Activated naive CD4-positive, alpha-beta T cell treated with anti-CD3 and anti-CD28 coated beads, Interleukin-2, amount 50 U/mL, for 24 hours (primary cell): Measurements from ENCODE around the gene NOS1AP.

Source experiments
- H3K27ac Mint-ChIP-seq: one replicate; pipeline ENCODE4 v1.8.0; 2021; ENCODE audit warnings: mild to moderate bottlenecking, mixed read lengths
- H3K27me3 Mint-ChIP-seq: one replicate; pipeline ENCODE4 v1.8.0; 2021; ENCODE audit warnings: mixed read lengths
- H3K36me3 Mint-ChIP-seq: one replicate; pipeline ENCODE4 v1.8.0; 2021; ENCODE audit warnings: mixed read lengths
- H3K4me1 Mint-ChIP-seq: one replicate; pipeline ENCODE4 v1.8.0; 2021; ENCODE audit warnings: mixed read lengths
- H3K4me3 Mint-ChIP-seq: one replicate; pipeline ENCODE4 v1.8.0; 2021; ENCODE audit warnings: mild to moderate bottlenecking, mixed read lengths
- H3K9me3 Mint-ChIP-seq: one replicate; pipeline ENCODE4 v1.8.0; 2021; ENCODE audit warnings: mixed read lengths

NOS1AP gene

DNA sequence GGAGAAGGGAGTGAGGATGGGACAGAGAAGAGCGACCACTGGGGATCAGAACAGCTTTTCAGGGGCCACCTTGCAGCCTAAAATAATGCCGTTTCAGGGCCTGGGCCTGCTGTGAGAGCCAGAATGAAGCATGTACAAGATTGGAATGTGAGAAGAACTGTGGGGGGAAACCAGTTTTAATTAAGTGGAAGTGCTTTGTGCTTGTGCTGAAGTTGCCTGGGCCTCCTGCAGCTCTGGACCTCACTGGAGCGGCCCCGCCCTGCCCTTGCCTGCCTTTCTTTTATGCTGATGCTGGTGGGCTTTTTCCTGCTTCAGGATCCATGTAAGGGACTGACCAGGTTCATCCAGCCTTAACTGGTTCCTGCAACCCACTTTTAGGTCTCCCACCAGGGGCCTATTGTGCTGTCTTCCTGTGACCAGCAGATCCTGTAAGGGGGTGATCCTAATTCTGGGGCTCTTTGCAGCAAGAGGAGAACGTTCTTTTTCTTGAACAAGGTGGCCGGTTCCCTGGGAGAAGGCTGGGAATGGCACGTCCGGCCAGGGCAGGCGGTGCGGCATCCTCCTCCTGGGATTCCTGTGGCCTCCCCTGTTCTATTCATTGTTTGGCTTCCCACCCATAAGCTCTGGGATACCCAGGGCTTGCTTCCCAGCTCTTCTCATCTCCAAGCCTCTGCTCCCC is 315.2 kb downstream of the NOS1AP start:
- Mint-ChIP-seq H3K27me3 (peaks cover 3% of the 10 kb centered on the region), H3K4me1 (peaks cover 6% of the 10 kb centered on the region), H3K4me3 (no peak overlapping the region), H3K36me3 (no peaks in the 10 kb centered on the region), H3K27ac (no peak overlapping the region), H3K9me3 (no peaks in the 10 kb centered on the region)

DNA sequence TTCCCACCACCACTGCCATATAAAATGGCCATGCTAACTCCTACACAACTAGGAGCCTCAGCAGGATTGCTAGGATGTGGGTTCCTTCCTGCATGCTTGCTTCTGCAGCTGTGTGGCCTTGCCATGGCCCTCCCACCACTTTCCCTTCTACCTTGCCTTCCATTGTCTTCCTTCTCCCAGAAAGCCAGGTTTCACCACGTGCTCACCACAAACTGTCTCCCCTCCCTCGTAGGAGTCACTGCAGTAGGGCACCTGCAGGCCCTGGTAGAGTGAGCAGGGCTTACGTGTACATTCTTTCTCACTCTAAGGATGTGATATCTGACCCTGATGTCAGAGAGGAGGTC is 315.8 kb downstream of the NOS1AP start:
- Mint-ChIP-seq H3K4me1 (peaks cover 6% of the 10 kb centered on the region), H3K27me3 (peaks cover 3% of the 10 kb centered on the region), H3K36me3 (no peaks in the 10 kb centered on the region), H3K4me3 (no peak overlapping the region), H3K9me3 (no peaks in the 10 kb centered on the region), H3K27ac (no peak overlapping the region)

DNA sequence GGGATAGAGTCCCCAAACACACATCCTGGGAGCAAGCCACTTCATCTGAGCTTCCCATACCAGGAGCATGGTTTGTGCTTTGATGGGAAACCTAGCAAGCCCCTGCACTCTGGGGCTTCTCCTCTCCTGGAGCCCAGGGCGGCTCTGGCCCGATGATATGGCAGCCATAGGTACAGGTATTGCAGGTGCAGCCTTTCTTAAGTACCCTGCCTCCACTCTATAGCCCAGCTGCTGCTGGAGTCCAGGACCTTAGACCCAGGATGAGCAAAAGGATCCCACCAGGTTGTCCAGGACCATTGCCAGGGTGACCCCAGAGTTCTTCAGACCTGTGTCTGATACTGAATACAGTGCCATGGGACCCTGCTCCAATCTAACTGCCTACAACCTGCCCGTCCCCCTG is 316.2 kb downstream of the NOS1AP start:
- no peak overlapping the region for H3K27ac Mint-ChIP-seq
- no peaks in the 10 kb centered on the region for H3K36me3 Mint-ChIP-seq
- no peak overlapping the region for H3K4me3 Mint-ChIP-seq
- peaks cover 6% of the 10 kb centered on the region for H3K4me1 Mint-ChIP-seq
- H3K27me3 Mint-ChIP-seq = peaks cover 7% of the 10 kb centered on the region
- H3K9me3 Mint-ChIP-seq = no peaks in the 10 kb centered on the region

DNA sequence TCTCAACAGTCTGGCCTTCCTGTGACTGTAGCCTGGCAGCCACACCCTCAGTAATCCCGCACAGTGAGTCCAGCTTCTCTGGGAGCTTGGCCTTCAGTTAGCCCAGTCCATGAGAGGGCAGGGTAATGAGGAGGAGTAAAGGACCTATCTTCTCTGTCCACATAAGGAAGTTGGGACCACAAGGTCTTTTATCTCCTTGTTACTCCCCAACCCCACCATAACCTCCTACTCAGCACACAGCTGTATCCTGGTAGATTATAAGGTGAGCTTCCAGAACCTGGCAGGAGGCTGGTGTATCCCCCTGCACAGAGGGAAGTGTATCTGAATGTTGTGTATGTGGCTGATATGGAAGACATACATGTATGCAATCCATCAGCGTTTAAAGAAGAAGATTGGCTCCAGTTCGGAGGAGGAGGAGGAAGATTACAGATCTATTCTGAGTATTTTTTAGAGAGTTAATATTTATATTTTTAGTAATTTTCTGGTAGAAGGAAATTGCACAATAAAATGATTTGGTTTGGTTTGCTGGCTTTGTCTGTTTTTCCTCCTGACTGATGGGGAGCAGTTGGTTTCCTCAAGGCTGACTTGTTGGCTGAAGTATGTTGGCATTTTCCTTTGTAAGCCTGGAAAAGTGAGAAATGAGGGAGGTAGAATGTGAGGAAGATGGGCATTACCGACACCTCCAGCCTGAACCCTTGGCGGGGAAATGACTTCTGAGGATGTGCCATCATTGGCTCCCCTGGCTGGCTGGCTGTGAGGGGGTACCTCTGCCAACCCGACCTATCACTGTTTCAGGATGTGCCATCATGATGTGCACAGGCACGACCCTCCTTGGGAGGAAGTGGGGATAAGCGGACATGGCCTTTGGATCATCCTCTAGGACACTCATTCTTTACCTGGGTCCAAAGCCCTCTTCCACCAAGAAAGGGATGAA is 317.1 kb downstream of the NOS1AP start:
- H3K36me3 Mint-ChIP-seq = no peaks in the 10 kb centered on the region
- peaks cover 6% of the 10 kb centered on the region for H3K4me1 Mint-ChIP-seq
- no peak overlapping the region for H3K27ac Mint-ChIP-seq
- no peak overlapping the region for H3K4me3 Mint-ChIP-seq
- H3K9me3 Mint-ChIP-seq = no peaks in the 10 kb centered on the region
- peaks cover 7% of the 10 kb centered on the region for H3K27me3 Mint-ChIP-seq

DNA sequence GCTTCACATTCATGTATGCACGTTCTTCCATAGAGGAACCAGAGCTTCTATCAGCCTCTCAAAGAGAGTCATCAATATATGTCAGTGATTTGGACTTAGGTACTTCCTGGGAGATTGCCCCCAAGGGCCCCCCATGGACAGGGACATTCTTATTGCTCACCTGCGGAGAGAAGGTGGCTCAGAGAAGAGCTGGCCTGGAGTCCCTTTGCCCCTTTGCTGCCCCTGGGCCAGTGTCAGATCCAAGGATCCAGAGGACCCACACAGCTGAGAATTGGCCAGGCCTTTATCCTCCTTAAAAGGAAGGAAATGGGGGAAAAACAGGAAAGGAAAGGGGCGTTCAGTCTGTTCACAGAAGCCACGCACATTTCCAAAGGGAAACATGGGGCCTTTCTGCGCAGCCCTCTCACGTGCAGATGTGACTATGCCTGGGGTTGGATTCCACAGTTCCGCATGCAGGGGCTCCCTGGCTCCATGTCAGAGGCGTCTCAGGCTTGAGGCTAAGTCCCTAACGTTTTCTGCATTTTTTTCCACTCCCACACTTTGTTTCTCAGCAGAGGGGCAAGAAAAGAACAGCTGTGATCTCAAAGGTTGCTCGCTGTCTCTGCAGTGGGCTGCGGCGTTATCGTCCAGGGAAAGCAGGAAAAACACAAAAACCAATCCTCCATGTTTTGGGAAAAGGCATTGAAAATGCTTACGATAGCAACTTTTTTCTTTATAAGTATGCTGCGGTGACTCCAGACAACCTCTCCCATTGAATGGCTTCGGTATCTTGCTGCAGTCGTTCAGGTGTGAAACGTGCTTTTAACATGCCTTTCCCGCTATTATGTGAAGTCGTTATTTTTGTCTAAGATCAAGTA is 318.0 kb downstream of the NOS1AP start:
- Mint-ChIP-seq H3K36me3 (no peaks in the 10 kb centered on the region), H3K4me1 (peaks cover 12% of the 10 kb centered on the region)

DNA sequence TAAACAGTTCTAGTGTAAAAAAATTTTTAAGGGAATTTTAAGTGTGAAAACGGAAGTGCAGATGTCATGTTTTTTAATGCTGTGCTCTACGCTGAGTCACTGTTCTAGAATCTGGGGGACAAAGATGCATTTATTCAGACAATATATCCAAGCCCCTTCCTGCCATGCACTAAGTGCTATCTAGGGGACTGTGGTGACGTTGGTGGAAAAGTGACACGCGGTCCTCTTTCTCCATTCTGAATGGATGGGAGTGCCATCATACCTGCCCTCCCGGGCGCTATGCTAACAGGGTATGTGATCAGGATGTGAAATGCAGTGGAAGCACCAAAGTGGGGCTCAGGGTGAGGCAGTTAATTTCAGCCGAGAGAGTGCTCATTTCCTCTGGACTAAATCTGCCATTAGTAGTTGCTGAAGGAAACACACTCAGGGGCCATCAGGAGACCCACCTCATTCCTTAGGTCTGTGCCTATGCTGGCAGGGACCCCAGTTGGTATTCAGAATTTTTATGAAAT is 318.6 kb downstream of the NOS1AP start:
- H3K27ac Mint-ChIP-seq = no peak overlapping the region
- H3K36me3 Mint-ChIP-seq = no peaks in the 10 kb centered on the region
- peaks cover 12% of the 10 kb centered on the region for H3K4me1 Mint-ChIP-seq
- H3K27me3 Mint-ChIP-seq = peaks cover 9% of the 10 kb centered on the region
- H3K4me3 Mint-ChIP-seq = no peak overlapping the region
- H3K9me3 Mint-ChIP-seq = no peaks in the 10 kb centered on the region

More for the DNA sequence above, 318.0 kb downstream of the NOS1AP start:
- Mint-ChIP-seq H3K4me3 (no peak overlapping the region), H3K27me3 (peaks cover 8% of the 10 kb centered on the region), H3K9me3 (no peaks in the 10 kb centered on the region), H3K27ac (no peak overlapping the region)

GRCh38 chr1:162388615-162389014 is 319.1 kb downstream of the NOS1AP start:
- H3K27me3 Mint-ChIP-seq = peaks cover 12% of the 10 kb centered on the region
- H3K27ac Mint-ChIP-seq = no peak overlapping the region
- no peaks in the 10 kb centered on the region for H3K36me3 Mint-ChIP-seq
- no peaks in the 10 kb centered on the region for H3K9me3 Mint-ChIP-seq
- no peak overlapping the region for H3K4me3 Mint-ChIP-seq
- peaks cover 12% of the 10 kb centered on the region for H3K4me1 Mint-ChIP-seq

DNA sequence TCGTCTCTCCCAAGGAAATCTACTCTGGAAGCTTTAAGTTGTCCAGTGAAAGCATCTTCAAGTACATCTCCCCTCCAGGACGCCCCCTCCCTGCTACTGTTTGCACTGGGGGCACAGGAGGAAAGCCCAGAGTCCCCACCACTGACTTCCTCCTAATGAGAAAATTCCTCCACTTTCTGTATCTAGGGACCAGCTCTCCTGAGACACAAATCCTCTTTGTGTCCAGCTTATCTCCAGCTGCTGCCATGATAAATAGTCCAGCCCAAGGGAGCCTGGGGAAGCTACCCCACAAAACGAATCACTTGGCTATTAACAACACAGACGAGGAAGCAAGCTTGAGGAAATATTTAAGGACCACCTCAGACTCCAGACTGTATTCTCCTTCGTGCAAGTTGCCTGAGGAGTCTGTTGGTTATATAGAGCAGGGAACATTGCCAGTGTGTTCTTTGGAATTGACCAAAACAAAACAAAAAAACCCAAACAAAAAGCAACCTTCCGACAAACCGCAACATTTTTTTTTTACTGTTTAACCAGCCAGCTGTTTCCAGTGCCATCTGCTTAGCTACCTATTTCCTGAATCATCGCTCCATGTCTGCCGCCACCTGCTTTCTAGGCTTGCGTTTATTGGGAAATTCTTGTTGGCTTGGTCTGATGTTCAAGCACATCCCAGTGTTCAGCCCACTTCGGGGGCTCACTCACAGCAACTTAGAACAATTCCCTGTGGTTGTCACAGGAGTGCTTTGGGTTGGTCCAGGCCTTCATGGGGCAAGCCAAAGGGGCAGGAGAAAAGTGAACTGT is 319.7 kb downstream of the NOS1AP start:
- H3K36me3 Mint-ChIP-seq = no peaks in the 10 kb centered on the region
- H3K4me3 Mint-ChIP-seq = no peak overlapping the region
- H3K4me1 Mint-ChIP-seq = peaks cover 12% of the 10 kb centered on the region
- H3K9me3 Mint-ChIP-seq = no peaks in the 10 kb centered on the region
- H3K27me3 Mint-ChIP-seq = peaks cover 12% of the 10 kb centered on the region
- H3K27ac Mint-ChIP-seq = no peak overlapping the region

GRCh38 chr1:162389971-162390370 is 320.5 kb downstream of the NOS1AP start:
- H3K36me3 Mint-ChIP-seq = no peaks in the 10 kb centered on the region
- no peak overlapping the region for H3K4me3 Mint-ChIP-seq
- H3K27me3 Mint-ChIP-seq = peaks cover 12% of the 10 kb centered on the region
- H3K4me1 Mint-ChIP-seq = peaks cover 12% of the 10 kb centered on the region
- H3K27ac Mint-ChIP-seq = no peak overlapping the region
- H3K9me3 Mint-ChIP-seq = no peaks in the 10 kb centered on the region

- Mint-ChIP-seq H3K9me3 (no peaks in the 10 kb centered on the region), H3K4me3 (no peak overlapping the region), H3K27me3 (peaks cover 12% of the 10 kb centered on the region), H3K27ac (no peak overlapping the region), H3K36me3 (no peaks in the 10 kb centered on the region), H3K4me1 (peaks cover 12% of the 10 kb centered on the region)
Observed at GRCh38 chr1:162390396-162391185, 321.1 kb downstream of the NOS1AP start.

DNA sequence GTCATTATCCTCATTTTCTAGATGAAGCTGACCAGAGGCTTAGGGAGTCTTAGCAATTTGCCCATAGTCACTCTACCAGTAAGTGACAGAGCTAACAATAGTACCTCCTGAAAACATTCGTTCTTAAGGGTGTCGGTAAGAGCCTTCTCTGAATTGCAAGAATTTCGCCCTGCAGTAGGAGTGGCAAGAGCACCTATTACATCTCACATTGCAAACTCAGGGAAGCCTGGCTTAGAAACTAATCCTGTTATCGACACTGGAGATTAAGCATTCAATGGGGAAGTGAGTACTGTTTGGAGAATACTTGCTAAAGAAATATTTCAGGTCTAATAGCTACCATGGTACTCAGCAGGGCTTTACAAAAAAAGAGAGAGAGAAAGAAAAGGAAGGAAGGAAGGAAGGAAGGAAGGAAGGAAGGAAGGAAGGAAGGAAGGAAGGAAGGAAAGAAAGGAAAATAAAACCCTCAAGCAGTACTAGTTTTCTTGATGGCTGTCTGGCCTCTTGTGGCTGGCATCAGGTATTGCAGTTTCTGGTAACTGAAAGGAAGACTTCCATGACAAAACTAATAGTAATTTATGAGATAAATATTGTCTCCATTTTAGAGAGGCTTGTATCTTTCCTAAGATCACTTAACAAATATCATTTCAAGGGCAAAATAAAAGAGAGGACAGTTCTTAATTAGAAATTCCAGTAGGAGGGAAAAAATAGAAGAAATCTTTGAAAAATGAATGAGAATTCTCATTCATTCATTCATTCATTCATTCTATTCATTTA is 322.5 kb downstream of the NOS1AP start:
- Mint-ChIP-seq H3K4me1 (peaks cover 12% of the 10 kb centered on the region), H3K4me3 (no peak overlapping the region), H3K36me3 (no peaks in the 10 kb centered on the region), H3K9me3 (no peaks in the 10 kb centered on the region), H3K27ac (no peak overlapping the region), H3K27me3 (peaks cover 15% of the 10 kb centered on the region)

DNA sequence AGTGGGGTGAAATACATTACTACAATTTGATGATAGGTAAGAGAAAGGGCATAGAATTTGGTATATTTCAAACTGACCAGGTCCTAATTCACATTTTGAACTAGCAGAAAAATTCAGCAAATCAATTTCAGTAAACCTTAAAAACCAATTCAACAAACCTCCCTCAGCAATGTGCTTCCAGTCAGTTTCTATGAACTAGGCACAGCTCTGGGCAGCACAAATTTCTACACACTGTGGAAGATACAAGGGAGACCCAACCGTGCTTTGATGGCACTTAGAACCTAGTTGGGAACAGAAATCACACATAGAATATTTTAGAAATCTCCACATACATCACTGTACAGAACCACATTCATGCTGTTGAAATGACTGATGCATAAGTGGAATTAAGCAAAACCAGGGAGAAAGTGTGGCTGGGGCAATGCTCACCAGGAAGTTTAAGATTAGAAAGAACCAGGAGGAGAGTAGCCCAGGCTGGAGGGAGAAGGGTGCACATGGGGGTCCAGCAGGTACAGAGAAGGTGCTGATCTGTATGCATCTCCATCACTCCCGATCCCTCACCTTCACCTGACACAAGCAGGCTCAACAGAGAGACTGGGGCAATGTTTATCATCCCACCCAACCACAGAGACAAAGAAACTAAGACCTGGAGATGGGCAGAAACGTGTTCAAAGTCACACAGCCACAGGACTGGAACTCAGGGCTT is 326.9 kb downstream of the NOS1AP start:
- H3K27me3 Mint-ChIP-seq = peaks cover 12% of the 10 kb centered on the region
- no peaks in the 10 kb centered on the region for H3K9me3 Mint-ChIP-seq
- H3K36me3 Mint-ChIP-seq = no peaks in the 10 kb centered on the region

DNA sequence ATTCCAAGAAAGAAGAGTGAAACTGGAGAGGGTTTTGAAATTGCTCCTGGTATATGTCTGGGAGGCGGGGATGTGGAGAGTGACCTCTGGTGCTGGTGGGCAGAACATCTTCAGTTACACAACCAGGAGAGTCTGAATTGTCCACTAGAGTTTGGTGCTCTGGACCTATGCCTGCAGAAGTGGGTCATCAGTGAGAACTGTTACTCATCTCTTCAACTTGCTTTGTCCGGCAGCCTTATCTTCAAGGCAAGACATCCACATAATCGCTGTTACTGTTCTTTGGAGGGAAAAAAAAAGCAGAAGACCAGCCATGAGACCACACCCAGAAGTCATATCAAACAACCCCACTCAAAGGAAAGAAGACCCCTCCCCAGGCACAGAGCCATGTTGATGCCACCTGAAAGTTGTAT is 327.6 kb downstream of the NOS1AP start:
- H3K36me3 Mint-ChIP-seq = no peaks in the 10 kb centered on the region
- peaks cover 3% of the 10 kb centered on the region for H3K4me1 Mint-ChIP-seq
- no peak overlapping the region for H3K4me3 Mint-ChIP-seq
- peaks cover 12% of the 10 kb centered on the region for H3K27me3 Mint-ChIP-seq
- H3K27ac Mint-ChIP-seq = no peak overlapping the region
- no peaks in the 10 kb centered on the region for H3K9me3 Mint-ChIP-seq

More for the DNA sequence above, 326.9 kb downstream of the NOS1AP start:
- Mint-ChIP-seq H3K4me1 (peaks cover 6% of the 10 kb centered on the region), H3K27ac (no peak overlapping the region), H3K4me3 (no peak overlapping the region)
